ENCODE measurements around the gene FCHSD2.
"Not testable (repeated sequence)": the region's sequence is repeated elsewhere in the genome, so short reads cannot be mapped to it uniquely, and the experiment has no call there.

FCHSD2 gene

GRCh38 chr11:72815110-72815618, 327.0 kb downstream of the FCHSD2 start:
- DNase-seq (ENCODE audit: extremely low spot score, insufficient read length, low read depth), result no peak
- FAIRE-seq, result no peak

GRCh38 chr11:72814286-72815109, 327.6 kb downstream of the FCHSD2 start, which contains the start of gene ATG16L2:
TSS of gene ATG16L2 (plus strand) at chr11:72814411. CDS start at chr11:72814446, 35 bp downstream.
- peak; percentile 83 for DNase-seq (ENCODE audit: extremely low spot score, insufficient read length, low read depth)
- FAIRE-seq, result peak; percentile 67

- FAIRE-seq (peak; percentile 36), DNase-seq (ENCODE audit: extremely low spot score, insufficient read length, low read depth) (no peak)
These were observed 328.3 kb downstream of the FCHSD2 start for GRCh38 chr11:72813740-72814285.

GRCh38 chr11:72812967-72813739, 329.0 kb downstream of the FCHSD2 start:
- DNase-seq (ENCODE audit: extremely low spot score, insufficient read length, low read depth), result no peak
- FAIRE-seq, result peak; percentile 71

- no peak for DNase-seq (ENCODE audit: extremely low spot score, insufficient read length, low read depth)
- FAIRE-seq, result no peak
These were observed 329.5 kb downstream of the FCHSD2 start for GRCh38 chr11:72812604-72812966.

GRCh38 chr11:72811686-72812085, 330.4 kb downstream of the FCHSD2 start:
- not testable (repeated sequence) for DNase-seq (ENCODE audit: extremely low spot score, insufficient read length, low read depth); FAIRE-seq

GRCh38 chr11:72808331-72808798, 333.8 kb downstream of the FCHSD2 start:
- no peak for DNase-seq (ENCODE audit: extremely low spot score, insufficient read length, low read depth)
- FAIRE-seq, result no peak

GRCh38 chr11:72807792-72808191, 334.3 kb downstream of the FCHSD2 start:
- FAIRE-seq, result no peak
- DNase-seq (ENCODE audit: extremely low spot score, insufficient read length, low read depth), result no peak

- DNase-seq (ENCODE audit: extremely low spot score, insufficient read length, low read depth), result no peak
- FAIRE-seq, result no peak
These were observed 335.0 kb downstream of the FCHSD2 start for GRCh38 chr11:72807021-72807693.

- not testable (repeated sequence) for FAIRE-seq; DNase-seq (ENCODE audit: extremely low spot score, insufficient read length, low read depth)
These were observed 335.7 kb downstream of the FCHSD2 start for GRCh38 chr11:72806378-72806777.

- DNase-seq (ENCODE audit: extremely low spot score, insufficient read length, low read depth) (no peak), FAIRE-seq (no peak)
These were observed 336.9 kb downstream of the FCHSD2 start for GRCh38 chr11:72805216-72805615.

- no peak for FAIRE-seq
- no peak for DNase-seq (ENCODE audit: extremely low spot score, insufficient read length, low read depth)
These were observed 339.3 kb downstream of the FCHSD2 start for GRCh38 chr11:72802822-72803221.

GRCh38 chr11:72799441-72799840, 342.7 kb downstream of the FCHSD2 start:
- DNase-seq (ENCODE audit: extremely low spot score, insufficient read length, low read depth) (no peak), FAIRE-seq (no peak)

- DNase-seq (ENCODE audit: extremely low spot score, insufficient read length, low read depth) (no peak), FAIRE-seq (no peak)
These were observed 343.8 kb downstream of the FCHSD2 start for GRCh38 chr11:72798361-72798760.

- DNase-seq (ENCODE audit: extremely low spot score, insufficient read length, low read depth) (peak; percentile 97), FAIRE-seq (peak; percentile 96)
These were observed 348.4 kb downstream of the FCHSD2 start, which contains the start of gene STARD10 for GRCh38 chr11:72793425-72794367. TSS of gene STARD10 (minus strand) at chr11:72794047. CDS start at chr11:72781181, 12,866 bp downstream.

GRCh38 chr11:72793076-72793424, 349.1 kb downstream of the FCHSD2 start:
- FAIRE-seq (no peak), DNase-seq (ENCODE audit: extremely low spot score, insufficient read length, low read depth) (no peak)

GRCh38 chr11:72792437-72793021, 349.6 kb downstream of the FCHSD2 start:
- no peak for DNase-seq (ENCODE audit: extremely low spot score, insufficient read length, low read depth)
- no peak for FAIRE-seq

GRCh38 chr11:72791228-72791627, 350.9 kb downstream of the FCHSD2 start:
- not testable (repeated sequence) for DNase-seq (ENCODE audit: extremely low spot score, insufficient read length, low read depth); FAIRE-seq

Measured in GM18507 (cell line).